LNCaP clone FGC (cell line): ENCODE results near the gene GAS7.
A peak's percentile ranks its signal among the peaks of the same experiment; 100 is the strongest.

Source experiments
- DNase-seq: peaks from one replicate; pipeline ENCODE4 v3.0.0-alpha.2; 2011; ENCODE audit warnings: low read depth
- H3K4me3 ChIP-seq: 2 replicates; pipeline ENCODE4 v1.5.1; 2011; ENCODE audit warnings: mild to moderate bottlenecking, low read depth, low read length, control low read depth
- TF ChIP-seq, protein P1 (sequence below): IDR thresholded peaks from 2 replicates; pipeline ENCODE4 v1.5.1; 2012; ENCODE audit warnings: mild to moderate bottlenecking; ENCODE audit not compliant: control insufficient read depth, insufficient read depth; ENCODE audit errors: extremely low read depth

The GAS7 gene

DNA sequence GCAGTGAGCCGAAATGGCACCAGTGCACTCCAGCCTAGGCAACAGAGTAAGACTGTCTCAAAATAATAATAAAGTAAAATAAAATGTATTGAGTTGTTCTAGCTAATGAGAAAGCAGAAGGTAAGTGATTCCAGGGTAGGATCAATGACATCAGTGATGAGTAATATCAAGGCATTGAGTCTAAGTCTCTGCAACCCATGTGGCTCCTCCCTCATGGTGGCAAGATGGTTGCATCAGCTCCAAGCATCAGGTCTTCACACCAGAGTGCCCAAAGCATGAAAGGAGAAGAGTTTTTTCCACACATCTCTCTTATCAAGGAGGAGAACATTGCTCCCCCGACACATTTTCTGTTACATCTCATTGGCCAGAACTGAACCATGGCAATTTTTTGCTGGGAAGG is 34.8 kb upstream of the GAS7 start:
- TF ChIP-seq, protein P1, sequence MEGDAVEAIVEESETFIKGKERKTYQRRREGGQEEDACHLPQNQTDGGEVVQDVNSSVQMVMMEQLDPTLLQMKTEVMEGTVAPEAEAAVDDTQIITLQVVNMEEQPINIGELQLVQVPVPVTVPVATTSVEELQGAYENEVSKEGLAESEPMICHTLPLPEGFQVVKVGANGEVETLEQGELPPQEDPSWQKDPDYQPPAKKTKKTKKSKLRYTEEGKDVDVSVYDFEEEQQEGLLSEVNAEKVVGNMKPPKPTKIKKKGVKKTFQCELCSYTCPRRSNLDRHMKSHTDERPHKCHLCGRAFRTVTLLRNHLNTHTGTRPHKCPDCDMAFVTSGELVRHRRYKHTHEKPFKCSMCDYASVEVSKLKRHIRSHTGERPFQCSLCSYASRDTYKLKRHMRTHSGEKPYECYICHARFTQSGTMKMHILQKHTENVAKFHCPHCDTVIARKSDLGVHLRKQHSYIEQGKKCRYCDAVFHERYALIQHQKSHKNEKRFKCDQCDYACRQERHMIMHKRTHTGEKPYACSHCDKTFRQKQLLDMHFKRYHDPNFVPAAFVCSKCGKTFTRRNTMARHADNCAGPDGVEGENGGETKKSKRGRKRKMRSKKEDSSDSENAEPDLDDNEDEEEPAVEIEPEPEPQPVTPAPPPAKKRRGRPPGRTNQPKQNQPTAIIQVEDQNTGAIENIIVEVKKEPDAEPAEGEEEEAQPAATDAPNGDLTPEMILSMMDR = no peak
- no peak for DNase-seq

DNA sequence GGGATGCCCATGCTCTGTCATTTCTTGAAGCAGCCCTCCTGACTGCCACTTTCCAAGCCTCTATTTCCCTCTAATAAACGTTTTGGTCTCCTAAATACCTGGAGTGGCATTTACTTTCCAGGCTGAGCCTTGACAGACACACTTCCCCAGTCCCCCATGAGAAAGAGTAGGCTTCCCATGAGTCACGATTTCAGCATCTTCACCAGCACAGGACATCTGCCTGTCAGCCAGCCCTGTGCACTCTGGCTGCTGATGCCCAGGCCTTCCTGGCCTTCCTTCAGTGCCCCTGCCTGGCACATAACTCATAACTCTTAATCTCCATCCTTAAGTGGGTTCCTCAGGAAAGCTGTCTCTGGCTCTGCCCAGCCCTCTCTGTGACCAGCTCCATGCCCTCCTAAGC is 30.8 kb upstream of the GAS7 start:
- TF ChIP-seq, protein P1 = no peak
- no peak overlapping the region for H3K4me3 ChIP-seq
- no peak for DNase-seq

More for the DNA sequence above, 34.8 kb upstream of the GAS7 start:
- no peak overlapping the region for H3K4me3 ChIP-seq

DNA sequence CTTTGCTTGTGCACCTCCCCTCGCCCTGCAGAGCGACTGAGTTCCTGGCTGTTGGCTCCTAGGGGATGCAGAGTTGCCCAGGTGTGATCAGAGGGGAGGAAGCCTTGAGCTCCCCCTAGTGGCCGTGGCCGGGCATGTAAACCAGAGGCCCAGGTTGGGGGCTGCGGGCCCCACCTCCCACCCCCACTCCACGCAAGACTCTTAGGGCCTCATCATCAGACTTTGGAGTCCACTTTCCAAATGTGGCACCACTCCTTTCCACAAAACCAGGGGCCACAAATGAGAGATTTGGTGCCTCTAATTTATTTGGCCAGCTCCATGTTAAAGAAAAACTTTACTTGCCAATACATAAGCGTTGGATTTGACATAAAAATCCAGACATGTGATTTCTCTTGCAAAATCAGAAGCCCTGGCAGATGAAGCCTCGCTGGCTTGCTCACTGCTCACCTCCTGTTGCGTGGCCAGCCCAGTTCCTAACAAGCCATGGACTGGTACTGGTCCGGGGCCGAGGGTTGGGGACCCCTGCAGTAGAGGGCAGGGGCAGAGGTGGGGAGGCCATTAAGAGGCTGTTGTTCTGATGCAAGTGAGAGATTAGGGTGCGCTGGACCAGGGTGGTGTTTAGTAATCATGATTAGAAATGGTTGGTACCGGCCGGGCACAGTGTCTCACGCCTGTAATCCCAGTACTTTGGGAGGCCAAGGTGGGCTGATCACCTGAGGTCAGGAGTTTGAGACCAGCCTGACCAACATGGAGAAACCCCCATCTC is 28.7 kb upstream of the GAS7 start:
- DNase-seq = no peak
- TF ChIP-seq, protein P1 = peak; percentile 68
- no peak overlapping the region for H3K4me3 ChIP-seq

DNA sequence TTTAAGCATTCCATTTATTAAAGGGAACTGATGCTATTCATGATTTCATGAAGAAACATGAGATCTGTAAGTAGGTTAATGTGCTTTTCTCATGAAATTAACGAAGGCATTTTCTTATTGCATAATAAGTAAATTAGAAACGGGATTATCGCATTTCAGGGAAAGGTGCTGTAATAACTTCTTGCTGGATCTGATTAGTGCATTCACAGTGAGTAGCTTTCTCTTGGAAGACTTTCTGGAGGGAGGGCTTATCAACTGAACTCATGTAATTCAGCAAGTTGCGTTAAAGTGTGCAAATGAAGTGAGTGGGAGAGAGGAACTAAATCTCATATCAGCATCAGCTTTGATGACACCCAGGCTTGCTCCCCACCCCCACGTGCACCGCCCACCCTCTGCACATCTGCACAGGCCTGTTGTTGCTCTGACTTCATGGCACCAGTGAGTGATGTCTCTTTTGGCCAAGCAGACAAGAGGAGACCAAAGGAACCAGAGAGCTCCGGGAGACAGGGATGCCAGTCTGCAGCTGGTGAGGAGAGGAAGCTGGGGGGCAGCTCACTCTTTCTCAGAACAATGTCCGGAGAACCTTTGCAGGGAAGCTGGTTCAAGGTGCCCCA is 26.3 kb upstream of the GAS7 start:
- H3K4me3 ChIP-seq = no peak overlapping the region
- TF ChIP-seq, protein P1 = no peak
- no peak for DNase-seq

DNA sequence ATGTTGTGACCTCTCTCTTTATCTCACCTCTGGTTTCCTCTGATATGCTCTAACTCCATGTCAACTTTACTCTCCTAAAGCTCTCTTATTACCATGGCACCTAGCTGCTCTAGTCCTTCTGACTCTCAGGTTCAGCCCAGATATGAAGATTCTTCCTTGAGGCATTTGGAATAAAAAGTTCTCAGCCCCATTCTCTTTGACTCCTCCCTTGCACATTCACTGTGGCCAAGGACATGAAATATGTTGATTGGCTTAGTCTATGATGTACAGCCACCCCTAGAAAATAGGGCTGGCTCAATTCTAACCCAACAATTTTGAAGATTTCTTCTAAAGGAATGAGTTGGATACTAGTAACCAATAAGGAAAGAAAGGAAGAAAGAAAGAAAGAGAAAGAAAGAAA is 20.8 kb upstream of the GAS7 start:
- TF ChIP-seq, protein P1 = no peak
- DNase-seq = no peak
- no peak overlapping the region for H3K4me3 ChIP-seq

DNA sequence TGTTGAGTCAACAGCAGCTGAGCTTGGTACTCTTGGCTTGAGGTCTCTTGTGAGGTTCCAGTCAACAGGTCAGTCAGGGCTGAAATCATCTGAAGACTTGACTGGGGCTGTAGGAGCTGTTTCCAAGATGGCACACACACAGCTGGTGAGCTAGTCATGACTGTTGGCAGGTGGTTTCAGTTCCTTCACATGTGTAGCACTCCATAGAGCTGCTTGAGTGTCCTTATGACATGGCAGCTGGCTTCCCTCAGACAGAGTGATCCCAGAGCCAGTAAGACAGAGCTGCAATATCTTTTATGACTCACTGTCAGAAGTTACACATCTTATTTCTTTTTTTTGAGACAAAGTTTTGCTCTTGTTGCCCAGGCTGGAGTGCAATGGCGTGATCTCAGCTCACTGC is 19.5 kb upstream of the GAS7 start:
- no peak overlapping the region for H3K4me3 ChIP-seq
- DNase-seq = no peak
- TF ChIP-seq, protein P1 = no peak
